ENCODE measurements around the gene TASOR.
"Not testable (repeated sequence)": the region's sequence is repeated elsewhere in the genome, so short reads cannot be mapped to it uniquely, and the experiment has no call there.

TASOR gene

DNA sequence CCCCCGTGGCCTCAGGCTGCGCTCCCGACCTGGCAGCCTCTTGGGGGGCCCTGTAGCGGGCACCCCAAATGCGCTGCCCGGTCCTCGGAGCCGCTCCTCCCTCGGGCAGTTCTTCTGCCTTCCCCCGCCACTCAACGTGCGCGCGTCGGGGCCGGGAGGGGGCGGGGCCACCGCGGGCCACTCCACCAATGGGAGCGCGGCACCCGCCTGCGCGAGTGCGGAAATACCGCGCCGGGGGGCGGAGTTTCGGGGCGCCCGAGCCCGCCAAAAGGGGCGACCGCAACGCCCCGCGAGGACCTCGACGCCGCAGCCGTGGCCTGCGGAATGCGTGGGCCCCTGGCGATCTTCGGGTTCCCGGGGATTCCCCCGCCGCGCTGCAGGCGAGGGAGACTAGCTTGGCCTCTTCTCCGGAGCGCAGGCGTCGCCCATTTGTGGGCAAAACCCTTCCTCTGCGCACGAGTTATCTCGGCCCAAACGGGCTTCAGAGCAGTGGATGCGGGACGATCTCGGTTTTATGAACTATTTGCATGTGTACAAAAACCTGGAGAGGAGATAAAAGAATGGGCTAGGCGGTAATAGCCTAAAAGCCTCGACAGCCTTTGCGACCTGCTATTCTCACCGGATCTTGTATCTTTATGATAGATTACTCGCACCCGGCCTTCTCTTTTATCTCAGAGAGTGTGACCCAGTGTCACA lies at the start of gene TASOR:
TASOR (minus strand) TSS at position 144 of the 696 bp plus-strand sequence. CDS start 259 bp downstream, outside the sequence.
- peak; percentile 70 for DNase-seq (ENCODE audit: low spot score)

DNA sequence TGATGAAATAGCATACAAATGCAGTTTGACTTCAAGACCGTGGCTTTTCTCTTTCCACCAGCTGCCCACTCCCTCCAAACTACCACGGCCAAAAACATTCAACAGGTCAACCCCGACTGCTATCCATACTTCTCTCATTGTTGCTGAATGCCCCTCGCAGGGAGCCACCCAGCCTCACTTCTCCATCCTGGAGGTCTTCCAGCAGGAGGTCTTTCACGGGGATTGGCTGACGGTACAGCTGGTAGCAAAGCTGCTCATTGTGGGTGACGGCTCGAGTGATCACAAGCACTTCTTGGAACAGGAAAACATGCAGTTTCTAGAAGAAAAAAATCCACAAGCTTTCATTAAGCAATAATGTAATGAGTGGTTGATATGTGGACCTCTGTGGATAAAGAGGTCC lies 49.0 kb upstream of the TASOR start:
- no peak for DNase-seq (ENCODE audit: low spot score)

DNA sequence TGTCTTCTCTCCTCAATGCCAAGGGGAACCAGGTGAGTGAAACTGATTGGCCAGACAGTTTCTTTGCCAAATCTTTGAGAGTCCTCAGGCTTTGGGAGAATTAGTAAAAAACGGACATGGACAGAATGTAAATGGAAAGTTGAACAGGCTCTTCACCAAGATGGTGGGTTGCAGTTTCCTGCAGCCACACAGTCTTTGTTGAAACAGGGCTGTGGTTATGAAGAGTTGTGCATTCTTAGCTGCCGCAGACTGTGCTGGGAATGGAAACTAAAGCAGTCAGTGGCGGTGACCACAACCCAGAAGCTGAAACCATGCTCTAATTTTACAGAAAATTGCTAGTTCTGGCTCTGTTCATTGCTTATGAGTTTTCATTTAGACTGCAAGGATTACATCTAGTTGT lies 42.1 kb upstream of the TASOR start:
- DNase-seq (ENCODE audit: low spot score): no peak

GRCh38 chr3:56724676-56725075 lies 41.6 kb upstream of the TASOR start:
- DNase-seq (ENCODE audit: low spot score): no peak

- no peak for DNase-seq (ENCODE audit: low spot score)
Measured at GRCh38 chr3:56720849-56721248, 37.8 kb upstream of the TASOR start.

DNA sequence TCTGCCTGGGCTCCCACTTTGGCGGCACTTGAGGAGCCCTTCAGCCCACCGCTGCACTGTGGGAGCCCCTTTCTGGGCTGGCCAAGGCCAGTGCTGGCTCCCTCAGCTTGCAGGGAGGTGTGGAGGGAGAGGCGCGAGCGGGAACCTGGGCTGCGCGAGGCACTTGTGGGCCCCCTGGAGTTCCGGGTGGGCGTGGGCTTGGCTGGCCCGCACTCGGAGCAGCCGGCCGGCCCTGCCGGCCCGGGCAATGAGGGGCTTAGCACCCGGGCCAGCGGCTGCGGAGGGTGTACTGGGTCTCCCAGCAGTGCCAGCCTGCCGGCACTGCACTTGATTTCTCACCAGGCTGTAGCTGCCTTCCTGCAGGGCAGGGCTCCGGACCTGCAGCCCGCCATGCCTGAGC lies 35.7 kb upstream of the TASOR start:
- DNase-seq (ENCODE audit: low spot score): not testable (repeated sequence)

DNA sequence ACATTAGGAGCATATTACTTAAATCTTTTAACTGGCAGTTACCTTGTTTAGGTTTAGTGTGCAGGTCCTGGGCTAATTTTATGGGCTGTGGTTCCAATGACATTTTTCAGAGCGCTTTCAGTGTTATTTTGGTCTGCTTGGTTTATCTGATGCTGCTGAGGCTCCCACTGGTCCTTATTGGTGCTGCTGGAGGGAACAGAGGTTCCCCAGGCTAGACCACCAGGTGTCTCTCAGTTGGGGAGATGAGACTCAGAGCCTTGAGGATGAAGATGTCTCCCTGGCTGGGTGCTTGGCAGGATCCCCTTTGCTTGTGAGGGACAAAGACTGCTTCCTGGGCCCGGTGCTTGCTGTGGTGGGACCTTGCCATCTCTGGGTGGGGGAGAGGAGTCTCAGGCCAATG lies 28.3 kb upstream of the TASOR start:
- no peak for DNase-seq (ENCODE audit: low spot score)

DNA sequence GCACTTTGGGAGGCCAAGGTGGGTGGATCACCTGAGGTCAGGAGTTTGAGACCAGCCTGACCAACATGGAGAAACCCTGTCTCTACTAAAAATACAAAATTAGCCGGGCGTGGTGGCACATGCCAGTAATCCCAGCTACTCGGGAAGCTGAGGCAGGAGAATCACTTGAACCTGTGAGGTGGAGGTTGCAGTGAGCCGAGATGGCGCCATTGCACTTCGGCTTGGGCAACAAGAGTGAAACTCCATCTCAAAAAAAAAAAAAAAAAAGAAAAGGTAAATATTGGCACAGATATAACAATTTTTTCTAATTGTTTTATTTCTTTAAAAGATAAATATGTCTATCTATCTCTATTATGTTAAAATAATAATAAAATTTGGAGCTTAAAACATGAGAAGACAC lies 24.3 kb upstream of the TASOR start:
- DNase-seq (ENCODE audit: low spot score): not testable (repeated sequence)

DNA sequence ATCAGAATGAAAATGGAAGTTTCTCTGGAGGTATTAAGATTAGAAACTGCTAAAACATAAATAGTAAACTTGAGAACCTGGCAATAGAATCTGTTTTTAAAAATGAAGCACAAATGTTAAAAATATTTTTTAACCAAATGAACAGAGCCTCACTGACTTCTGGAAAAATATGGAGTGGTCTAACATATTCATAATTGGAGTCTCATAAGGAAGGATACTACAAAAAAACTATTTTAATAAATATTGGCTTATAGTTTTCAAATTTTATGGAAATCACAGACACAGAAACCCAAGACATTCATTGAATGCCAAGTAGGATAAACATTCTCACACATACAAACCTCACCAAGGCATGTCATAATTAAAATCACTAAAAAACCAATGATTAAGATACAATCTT lies 23.6 kb upstream of the TASOR start:
- DNase-seq (ENCODE audit: low spot score): no peak

GRCh38 chr3:56704706-56705105 lies 21.6 kb upstream of the TASOR start:
- no peak for DNase-seq (ENCODE audit: low spot score)

GRCh38 chr3:56702490-56703315 lies 19.6 kb upstream of the TASOR start:
- peak; percentile 62 for DNase-seq (ENCODE audit: low spot score)

- peak; percentile 47 for DNase-seq (ENCODE audit: low spot score)
Measured at GRCh38 chr3:56700151-56700550, 17.1 kb upstream of the TASOR start.

GRCh38 chr3:56694867-56695683 lies 12.0 kb upstream of the TASOR start:
- no peak for DNase-seq (ENCODE audit: low spot score)

- DNase-seq (ENCODE audit: low spot score): no peak
Measured at GRCh38 chr3:56693750-56694149, 10.7 kb upstream of the TASOR start.

DNA sequence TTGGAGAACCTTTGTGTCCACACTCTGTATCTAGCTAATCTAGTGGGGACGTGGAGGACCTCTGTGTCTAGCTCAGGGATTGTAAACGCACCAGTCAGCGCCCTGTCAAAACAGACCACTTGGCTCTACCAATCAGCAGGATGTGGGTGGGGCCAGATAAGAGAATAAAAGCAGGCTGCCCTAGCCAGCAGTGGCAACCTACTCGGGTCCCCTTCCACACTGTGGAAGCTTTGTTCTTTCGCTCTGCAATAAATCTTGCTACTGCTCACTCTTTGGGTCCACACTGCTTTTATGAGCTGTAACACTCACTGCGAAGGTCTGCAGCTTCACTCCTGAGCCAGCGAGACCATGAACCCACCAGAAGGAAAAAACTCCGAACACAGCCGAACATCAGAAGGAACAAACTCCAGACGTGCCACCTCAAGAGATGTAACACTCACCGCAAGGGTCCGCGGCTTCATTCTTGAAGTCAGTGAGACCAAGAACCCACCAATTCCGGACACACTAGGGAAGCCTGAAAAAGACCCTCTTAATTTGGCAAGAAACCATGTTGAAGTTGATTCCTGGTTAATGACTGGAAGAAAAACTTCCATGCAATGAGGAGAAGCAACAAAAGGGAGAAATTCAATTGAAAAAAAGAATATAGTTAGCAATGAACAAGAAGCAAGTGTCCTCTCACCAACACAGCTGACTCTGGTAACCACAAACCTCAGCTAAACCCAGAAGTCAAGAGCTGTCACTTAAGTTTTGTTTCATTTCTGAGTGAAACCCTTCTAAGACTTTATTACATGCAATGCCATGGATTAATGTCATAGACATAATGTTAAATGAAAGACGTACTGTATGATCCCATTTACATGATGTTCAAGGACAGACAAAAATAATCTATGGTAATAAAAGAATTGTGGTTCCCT lies 9.7 kb upstream of the TASOR start:
- not testable (repeated sequence) for DNase-seq (ENCODE audit: low spot score)

DNA sequence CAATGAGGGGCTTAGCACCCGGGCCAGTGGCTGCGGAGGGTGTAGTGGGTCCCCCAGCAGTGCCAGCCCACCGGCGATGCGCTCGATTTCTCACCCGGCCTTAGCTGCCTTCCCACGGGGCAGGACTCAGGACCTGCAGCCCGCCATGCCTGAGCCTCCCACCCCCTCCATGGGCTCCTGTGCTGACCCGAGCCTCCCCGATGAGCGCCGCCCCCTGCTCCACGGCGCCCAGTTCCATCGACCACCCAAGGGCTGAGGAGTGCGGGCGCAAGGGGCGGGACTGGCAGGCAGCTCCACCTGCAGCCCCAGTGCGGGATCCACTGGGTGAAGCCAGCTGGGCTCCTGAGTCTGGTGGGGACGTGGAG lies 8.9 kb upstream of the TASOR start:
- DNase-seq (ENCODE audit: low spot score): not testable (repeated sequence)

GRCh38 chr3:56691165-56692000 lies 8.3 kb upstream of the TASOR start:
- DNase-seq (ENCODE audit: low spot score): peak; percentile 74

DNA sequence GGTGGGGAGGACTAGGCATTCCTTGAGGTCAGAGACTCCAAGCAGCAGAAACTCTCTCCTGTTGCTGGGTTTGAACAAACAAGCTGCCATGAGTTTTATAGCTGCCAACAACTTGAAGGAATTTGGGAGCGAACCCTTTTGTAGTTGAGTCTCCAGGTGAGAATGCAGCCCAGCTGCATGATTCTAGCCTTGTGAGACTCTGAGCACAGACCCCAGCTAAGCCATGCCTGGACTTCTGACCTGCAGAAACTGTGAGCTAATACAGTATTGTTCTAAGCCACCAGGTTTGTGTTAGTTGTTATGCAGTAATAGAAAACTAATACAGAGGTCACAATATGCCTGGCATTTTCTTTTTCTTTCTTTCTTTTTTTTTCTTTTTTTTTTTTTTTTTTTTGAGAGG lies 6.2 kb upstream of the TASOR start:
- DNase-seq (ENCODE audit: low spot score): no peak

DNA sequence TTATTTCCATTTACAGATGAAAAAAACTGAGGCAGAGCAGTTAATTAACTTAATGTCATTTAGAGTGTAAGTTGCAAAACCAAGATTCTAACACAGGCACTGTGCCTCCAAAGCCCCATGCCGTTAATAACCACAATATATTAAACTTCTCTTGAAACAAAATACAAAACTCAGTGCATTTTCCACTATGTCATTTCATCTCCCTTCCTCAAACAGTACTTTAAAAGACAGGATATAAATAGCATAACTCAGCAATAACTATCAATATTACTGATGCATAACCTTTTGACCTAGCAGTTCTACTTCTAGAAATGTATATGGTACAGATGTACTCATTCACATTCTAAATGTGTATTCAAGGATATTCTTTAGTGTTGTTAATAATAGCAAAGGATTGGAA lies 5.1 kb upstream of the TASOR start:
- no peak for DNase-seq (ENCODE audit: low spot score)

DNA sequence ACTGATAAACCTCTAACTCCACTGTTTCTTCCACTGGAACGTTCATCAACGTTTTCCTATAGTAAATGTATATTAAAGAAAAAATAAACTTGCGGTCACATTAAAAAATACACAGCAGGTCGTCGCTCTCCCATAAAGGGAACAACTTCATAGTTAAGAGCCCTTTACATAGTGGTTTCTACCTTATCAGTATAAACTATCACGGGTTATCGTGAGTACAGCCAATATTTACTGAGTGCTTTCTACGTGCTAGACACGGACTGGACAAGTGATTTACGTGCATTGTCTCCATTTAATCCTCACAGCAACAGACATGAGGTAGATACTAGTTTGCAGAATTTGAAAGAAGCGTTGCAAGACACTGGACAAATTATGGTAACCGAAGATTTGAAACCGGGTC lies 964 bp upstream of the TASOR start:
- no peak for DNase-seq (ENCODE audit: low spot score)

Data from SW480 (cell line).